ENCODE data around the gene KIF26B.

DNA sequence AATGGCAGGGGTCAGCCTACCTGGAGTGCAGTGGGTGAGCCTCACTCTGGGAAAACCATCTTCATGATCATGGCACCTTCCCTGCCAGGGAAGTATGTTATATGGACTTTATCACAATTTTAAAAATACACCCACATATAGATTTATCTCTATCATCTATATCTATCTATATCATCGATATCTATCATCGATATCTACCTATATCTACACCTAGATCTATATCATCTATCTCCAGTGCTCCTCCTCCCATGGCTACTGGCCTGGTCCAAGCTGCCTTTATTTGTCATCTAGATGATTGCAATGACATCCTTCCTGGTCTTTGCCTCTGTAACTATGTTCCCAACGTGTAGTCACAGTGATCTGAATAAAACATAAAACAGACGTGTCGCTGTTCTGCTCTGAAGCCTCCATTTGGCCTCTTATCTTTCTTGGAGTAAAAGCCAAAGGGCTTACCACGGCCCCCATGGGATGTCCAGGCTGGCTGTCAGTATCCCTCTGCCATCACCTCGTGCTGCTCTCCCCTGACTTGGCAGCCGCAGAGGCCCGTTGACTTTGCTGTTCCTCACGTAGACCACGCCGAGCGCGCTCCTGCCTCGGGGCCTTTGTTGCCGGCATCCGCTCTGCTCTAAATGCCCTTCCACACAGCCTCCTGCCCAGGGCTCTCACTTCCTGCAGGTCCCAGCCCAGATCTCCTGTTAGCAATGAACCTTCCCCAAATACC is 20.6 kb upstream of the KIF26B start:
- TF ChIP-seq, protein P1, sequence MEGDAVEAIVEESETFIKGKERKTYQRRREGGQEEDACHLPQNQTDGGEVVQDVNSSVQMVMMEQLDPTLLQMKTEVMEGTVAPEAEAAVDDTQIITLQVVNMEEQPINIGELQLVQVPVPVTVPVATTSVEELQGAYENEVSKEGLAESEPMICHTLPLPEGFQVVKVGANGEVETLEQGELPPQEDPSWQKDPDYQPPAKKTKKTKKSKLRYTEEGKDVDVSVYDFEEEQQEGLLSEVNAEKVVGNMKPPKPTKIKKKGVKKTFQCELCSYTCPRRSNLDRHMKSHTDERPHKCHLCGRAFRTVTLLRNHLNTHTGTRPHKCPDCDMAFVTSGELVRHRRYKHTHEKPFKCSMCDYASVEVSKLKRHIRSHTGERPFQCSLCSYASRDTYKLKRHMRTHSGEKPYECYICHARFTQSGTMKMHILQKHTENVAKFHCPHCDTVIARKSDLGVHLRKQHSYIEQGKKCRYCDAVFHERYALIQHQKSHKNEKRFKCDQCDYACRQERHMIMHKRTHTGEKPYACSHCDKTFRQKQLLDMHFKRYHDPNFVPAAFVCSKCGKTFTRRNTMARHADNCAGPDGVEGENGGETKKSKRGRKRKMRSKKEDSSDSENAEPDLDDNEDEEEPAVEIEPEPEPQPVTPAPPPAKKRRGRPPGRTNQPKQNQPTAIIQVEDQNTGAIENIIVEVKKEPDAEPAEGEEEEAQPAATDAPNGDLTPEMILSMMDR (IDR thresholded peaks at IDR 0.05) = no peak
- no peak for TF ChIP-seq EP300 (IDR thresholded peaks at IDR 0.05)
- TF ChIP-seq POLR2AphosphoS5 (IDR thresholded peaks at IDR 0.05) = no peak

Measured in stomach (tissue), 4 donors.